GM13977 (cell line): ENCODE data around the gene F8.

ENCODE experiments used
- DNase-seq: peaks from one replicate; pipeline ENCODE4 v3.0.0; 2012; ENCODE audit warnings: low spot score
- in situ Hi-C: fragments of 300-500 bp; cut with MboI; formaldehyde crosslinking; loops from one replicate; pipeline ENCODE4 v1.12.0; 2022; ENCODE audit warnings: low sequenced_read_pairs, low pct_unique_long_range_greater_than_20kb, mixed read lengths, inconsistent platforms; ENCODE audit not compliant: unreplicated experiment
- TF ChIP-seq, protein P1 (sequence below): IDR thresholded peaks from 2 replicates; pipeline ENCODE4 v1.5.1; 2012; ENCODE audit warnings: mild to moderate bottlenecking, control low read depth; ENCODE audit not compliant: insufficient read depth; ENCODE audit errors: extremely low read depth, missing control alignments

F8 gene

GRCh38 chrX:154795016-154795415 is 227.5 kb downstream of the F8 start:
- TF ChIP-seq, protein P1, sequence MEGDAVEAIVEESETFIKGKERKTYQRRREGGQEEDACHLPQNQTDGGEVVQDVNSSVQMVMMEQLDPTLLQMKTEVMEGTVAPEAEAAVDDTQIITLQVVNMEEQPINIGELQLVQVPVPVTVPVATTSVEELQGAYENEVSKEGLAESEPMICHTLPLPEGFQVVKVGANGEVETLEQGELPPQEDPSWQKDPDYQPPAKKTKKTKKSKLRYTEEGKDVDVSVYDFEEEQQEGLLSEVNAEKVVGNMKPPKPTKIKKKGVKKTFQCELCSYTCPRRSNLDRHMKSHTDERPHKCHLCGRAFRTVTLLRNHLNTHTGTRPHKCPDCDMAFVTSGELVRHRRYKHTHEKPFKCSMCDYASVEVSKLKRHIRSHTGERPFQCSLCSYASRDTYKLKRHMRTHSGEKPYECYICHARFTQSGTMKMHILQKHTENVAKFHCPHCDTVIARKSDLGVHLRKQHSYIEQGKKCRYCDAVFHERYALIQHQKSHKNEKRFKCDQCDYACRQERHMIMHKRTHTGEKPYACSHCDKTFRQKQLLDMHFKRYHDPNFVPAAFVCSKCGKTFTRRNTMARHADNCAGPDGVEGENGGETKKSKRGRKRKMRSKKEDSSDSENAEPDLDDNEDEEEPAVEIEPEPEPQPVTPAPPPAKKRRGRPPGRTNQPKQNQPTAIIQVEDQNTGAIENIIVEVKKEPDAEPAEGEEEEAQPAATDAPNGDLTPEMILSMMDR = no peak
- no peak for DNase-seq
- in situ Hi-C loops = no loop called here

DNA sequence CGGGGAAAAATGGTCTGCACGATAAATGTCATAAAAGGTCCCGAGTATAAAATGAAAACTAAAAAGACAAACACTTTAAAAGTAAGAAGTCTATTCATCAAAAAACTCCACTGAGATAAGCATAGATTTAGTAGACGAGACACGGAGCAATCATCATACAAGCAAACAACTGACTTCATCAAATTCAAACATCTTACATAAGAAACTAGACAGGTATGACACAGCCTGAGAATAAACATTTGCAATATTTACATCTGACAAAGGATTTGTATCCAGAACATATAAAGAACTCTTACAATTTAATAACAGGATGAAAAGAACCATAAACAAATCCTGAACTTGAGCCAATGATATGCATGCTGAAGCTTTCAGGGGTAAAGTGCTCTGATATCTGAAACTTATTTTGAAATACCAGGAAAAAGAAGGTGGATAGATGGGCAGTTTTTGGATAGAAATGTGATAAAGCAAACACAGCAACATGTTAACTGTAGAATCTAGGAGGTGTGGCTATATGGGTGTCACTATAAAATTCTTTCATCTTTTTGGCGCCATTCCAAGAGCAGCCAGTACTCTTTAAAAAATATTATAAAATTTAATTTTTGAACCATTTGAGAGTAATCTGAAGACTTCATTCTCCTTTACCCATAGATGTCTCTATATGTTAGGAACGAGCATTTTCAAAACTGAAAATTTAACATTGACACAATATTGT is 229.3 kb downstream of the F8 start:
- TF ChIP-seq, protein P1 = no peak
- in situ Hi-C loops = no loop called here
- no peak for DNase-seq

- TF ChIP-seq, protein P1 = no peak
- DNase-seq = no peak
- in situ Hi-C loops = no loop called here
These were observed 230.6 kb downstream of the F8 start for GRCh38 chrX:154791939-154792338.

DNA sequence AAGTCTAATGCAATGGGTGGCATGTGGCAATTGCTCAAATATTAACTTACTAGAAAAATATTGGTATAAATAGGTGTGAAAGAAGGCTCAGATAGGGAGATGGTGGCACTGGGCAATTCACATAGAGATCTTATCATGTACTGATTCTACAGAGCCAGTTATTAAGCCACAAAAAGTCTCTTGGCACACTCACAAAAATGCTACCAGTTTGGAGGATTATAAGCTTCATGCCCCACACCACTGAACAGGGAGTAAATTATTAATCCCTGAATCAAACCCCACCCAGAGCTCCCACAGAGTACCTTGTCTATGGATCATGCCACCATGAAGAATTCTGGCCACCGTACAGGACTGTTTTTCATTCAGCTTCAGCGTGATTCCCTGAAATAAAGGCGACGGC is 231.1 kb downstream of the F8 start:
- in situ Hi-C loops = no loop called here
- TF ChIP-seq, protein P1 = no peak
- DNase-seq = no peak
